ENCODE results near the gene SLC33A1. TPM values are rescaled to one million over a fixed set of nuclear protein-coding genes. Genes with fewer than 3 reads are reported as not detected.

Gene SLC33A1
- total and polyA plus RNA-seq, 2 of the 13 experiments (the other 11 are each of a cell fraction or from before 2014, with no cell fraction given) = 20.0 to 32.1 TPM

GRCh38 chr3:155854141-155854940, at the start of gene SLC33A1 (continued):
- peak; percentile 87 for TF ChIP-seq GTF2F1 (IDR thresholded peaks at IDR 0.05; ENCODE audit: low read length)
- peak; percentile 78; the same call in 1 of the 2 replicates for TF ChIP-seq TRIM22 (IDR thresholded peaks at IDR 0.05)

- POLR2A ChIA-PET = no interaction called here
- intact Hi-C loops (cut with micrococcal nuclease; ENCODE audit: unreplicated experiment) = no loop called here
- 94% methylated on average over 7 of the region's 7 CpGs for WGBS (ENCODE audit: low lambda C conversion rate)
- BruUV-seq (replicated peaks) = no TSS peak
- peaks cover 21% of the 10 kb centered on the region for H3K79me2 ChIP-seq (ENCODE audit: insufficient read depth, low read length)
- H3K27me3 ChIP-seq (ENCODE audit: control insufficient read depth in 1 of 2, insufficient read depth in 2 of 2, low read length in 2 of 2) = no peaks in the 10 kb centered on the region
- FAIRE-seq = no peak
- H3K9ac ChIP-seq (ENCODE audit: insufficient read depth, low read depth, low read length) = no peak overlapping the region
- ATAC-seq = no peak
- no peak for TF ChIP-seq SCMH1 (CRISPR knock-in tag; IDR thresholded peaks at IDR 0.05; ENCODE audit: borderline replicate concordance)
- no peak for TF ChIP-seq RELA (CRISPR knock-in tag; IDR thresholded peaks at IDR 0.05)
- no peak for TF ChIP-seq SAFB2 (CRISPR knock-in tag; IDR thresholded peaks at IDR 0.05; ENCODE audit: borderline replicate concordance, low read depth)
- TF ChIP-seq ZNF207 (IDR thresholded peaks at IDR 0.05; ENCODE audit: borderline replicate concordance) = no peak
- no peak for TF ChIP-seq KLF9 (CRISPR knock-in tag; IDR thresholded peaks at IDR 0.05; ENCODE audit: low read depth)
- no peak for TF ChIP-seq ZNF512 (CRISPR knock-in tag; IDR thresholded peaks at IDR 0.05)
- TF ChIP-seq CAMTA2 (CRISPR knock-in tag; IDR thresholded peaks at IDR 0.05; ENCODE audit: borderline replicate concordance) = no peak
- no peak for TF ChIP-seq YEATS2 (CRISPR knock-in tag; IDR thresholded peaks at IDR 0.05; ENCODE audit: borderline replicate concordance)
- TF ChIP-seq RBFOX2 (IDR thresholded peaks at IDR 0.05; ENCODE audit: low read depth, low read length) = no peak
- no peak for TF ChIP-seq MEIS2 (CRISPR knock-in tag; IDR thresholded peaks at IDR 0.05)
- TF ChIP-seq ZNF460 (CRISPR knock-in tag; IDR thresholded peaks at IDR 0.05; ENCODE audit: borderline replicate concordance) = no peak
- peaks cover 6% of the 10 kb centered on the region; the same call in 1 of the 2 replicates for H4K20me1 ChIP-seq (ENCODE audit: insufficient read depth, low read length)
- H3K9me3 ChIP-seq (ENCODE audit: low read length) = no peaks in the 10 kb centered on the region
- peaks cover 6% of the 10 kb centered on the region for H3K4me1 ChIP-seq (ENCODE audit: insufficient read depth, low read length)
- H3K36me3 ChIP-seq (replicated peaks in 1 of 2; ENCODE audit: control insufficient read depth in 1 of 2, insufficient read depth in 2 of 2, low read length in 2 of 2) = peaks cover 10 to 43% of the 10 kb centered on the region in 2 experiments
- in situ Hi-C loops (cut with HindIII; ENCODE audit: extremely low pct_ligation_motif_present, low pct_unique_long_range_greater_than_20kb) = no loop called here
- no peak overlapping the region for H3K4me3 ChIP-seq (replicated peaks in 1 of 3; ENCODE audit: insufficient read depth in 1 of 3, low read depth in 2 of 3, low read length in 3 of 3)
- H3K27ac ChIP-seq (ENCODE audit: extremely low read length, insufficient read depth, low read length) = no peak overlapping the region
- no peak for DNase-seq (ENCODE audit: low spot score)
- H2AFZ ChIP-seq (ENCODE audit: low read length) = no peak overlapping the region
- H3K4me2 ChIP-seq (ENCODE audit: low read depth, low read length) = no peak overlapping the region
- CTCF ChIA-PET (ENCODE audit: low intra/inter-chr PET ratio, low total read pairs) = no interaction called here
Measured at GRCh38 chr3:155895379-155895900, 41.2 kb upstream of the SLC33A1 start.
